ENCODE data around the gene PIWIL1. TPM values are rescaled to one million over a fixed set of nuclear protein-coding genes. Genes with fewer than 3 reads are reported as not detected.

The PIWIL1 gene
- total RNA-seq, 1 experiment from 2014 or later, result not detected

GRCh38 chr12:130322263-130322662 is 15.4 kb upstream of the PIWIL1 start:
- Histone ChIP-seq H3K27me3 (ENCODE audit: control insufficient read depth, insufficient read depth, low read length) (no peaks in the 10 kb centered on the region; the same call in 1 of the 2 replicates), H3K4me3 (ENCODE audit: insufficient read depth, low read depth, low read length) (no peak overlapping the region), H3K36me3 (replicated peaks; ENCODE audit: control insufficient read depth, insufficient read depth, low read length) (no peaks in the 10 kb centered on the region)
- no peak for DNase-seq

GRCh38 chr12:130330685-130331084 is 7.0 kb upstream of the PIWIL1 start:
- peaks cover 2% of the 10 kb centered on the region; the same call in 1 of the 2 replicates for H3K27me3 ChIP-seq (ENCODE audit: control insufficient read depth, insufficient read depth, low read length)
- H3K4me3 ChIP-seq (ENCODE audit: insufficient read depth, low read depth, low read length), result no peak overlapping the region
- no peaks in the 10 kb centered on the region for H3K36me3 ChIP-seq (replicated peaks; ENCODE audit: control insufficient read depth, insufficient read depth, low read length)
- no peak for DNase-seq

- DNase-seq, result peak; percentile 56
- Histone ChIP-seq H3K36me3 (replicated peaks; ENCODE audit: control insufficient read depth, insufficient read depth, low read length) (no peaks in the 10 kb centered on the region), H3K4me3 (ENCODE audit: insufficient read depth, low read depth, low read length) (no peak overlapping the region), H3K27me3 (ENCODE audit: control insufficient read depth, insufficient read depth, low read length) (peaks cover 2% of the 10 kb centered on the region; the same call in 1 of the 2 replicates)
These were observed 6.5 kb upstream of the PIWIL1 start for GRCh38 chr12:130331146-130331545.

GRCh38 chr12:130333341-130333740 is 4.3 kb upstream of the PIWIL1 start:
- Histone ChIP-seq H3K4me3 (ENCODE audit: insufficient read depth, low read depth, low read length) (no peak overlapping the region), H3K36me3 (replicated peaks; ENCODE audit: control insufficient read depth, insufficient read depth, low read length) (no peaks in the 10 kb centered on the region), H3K27me3 (ENCODE audit: control insufficient read depth, insufficient read depth, low read length) (peaks cover 2% of the 10 kb centered on the region; the same call in 1 of the 2 replicates)
- no peak for DNase-seq

GRCh38 chr12:130334399-130334798 is 3.3 kb upstream of the PIWIL1 start:
- Histone ChIP-seq H3K36me3 (replicated peaks; ENCODE audit: control insufficient read depth, insufficient read depth, low read length) (no peaks in the 10 kb centered on the region), H3K4me3 (ENCODE audit: insufficient read depth, low read depth, low read length) (no peak overlapping the region), H3K27me3 (ENCODE audit: control insufficient read depth, insufficient read depth, low read length) (peaks cover 2% of the 10 kb centered on the region; the same call in 1 of the 2 replicates)
- DNase-seq, result no peak

DNA sequence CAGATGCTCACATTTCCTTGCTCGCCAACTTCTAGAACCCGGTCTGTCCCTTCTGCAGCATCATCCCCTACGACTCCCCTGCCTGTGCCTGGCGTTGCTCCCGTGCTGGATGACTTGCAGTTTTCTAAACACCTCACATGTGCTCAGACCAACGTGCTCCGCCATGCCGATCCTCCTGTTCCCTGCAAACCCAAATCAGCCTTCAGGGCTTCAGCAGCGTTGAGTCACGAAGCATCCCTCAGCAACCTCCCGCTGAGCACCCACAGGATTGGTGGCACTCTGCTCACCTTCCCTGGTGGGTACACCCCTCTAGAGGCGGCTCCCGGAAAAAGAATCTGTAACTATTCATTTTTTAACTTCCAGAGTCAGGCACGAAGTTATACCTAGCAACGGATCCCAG is 2.8 kb upstream of the PIWIL1 start:
- DNase-seq, result peak; percentile 71
- Histone ChIP-seq H3K27me3 (ENCODE audit: control insufficient read depth, insufficient read depth, low read length) (peaks cover 2% of the 10 kb centered on the region; the same call in 1 of the 2 replicates), H3K36me3 (replicated peaks; ENCODE audit: control insufficient read depth, insufficient read depth, low read length) (no peaks in the 10 kb centered on the region), H3K4me3 (ENCODE audit: insufficient read depth, low read depth, low read length) (no peak overlapping the region)

- Histone ChIP-seq H3K36me3 (replicated peaks; ENCODE audit: control insufficient read depth, insufficient read depth, low read length) (no peaks in the 10 kb centered on the region), H3K27me3 (ENCODE audit: control insufficient read depth, insufficient read depth, low read length) (peaks cover 2% of the 10 kb centered on the region; the same call in 1 of the 2 replicates), H3K4me3 (ENCODE audit: insufficient read depth, low read depth, low read length) (no peak overlapping the region)
- DNase-seq, result peak; percentile 73
These were observed 1.9 kb upstream of the PIWIL1 start for GRCh38 chr12:130335517-130336392.

- Histone ChIP-seq H3K27me3 (ENCODE audit: control insufficient read depth, insufficient read depth, low read length) (peaks cover 2% of the 10 kb centered on the region; the same call in 1 of the 2 replicates), H3K36me3 (replicated peaks; ENCODE audit: control insufficient read depth, insufficient read depth, low read length) (no peaks in the 10 kb centered on the region), H3K4me3 (ENCODE audit: insufficient read depth, low read depth, low read length) (no peak overlapping the region)
- no peak for DNase-seq
These were observed 782 bp upstream of the PIWIL1 start for GRCh38 chr12:130336723-130337487.

- no peak overlapping the region for H3K4me3 ChIP-seq (ENCODE audit: insufficient read depth, low read depth, low read length)
- H3K36me3 ChIP-seq (replicated peaks; ENCODE audit: control insufficient read depth, insufficient read depth, low read length), result no peaks in the 10 kb centered on the region
- peak; percentile 57 for DNase-seq
- H3K27me3 ChIP-seq (ENCODE audit: control insufficient read depth, insufficient read depth, low read length), result peaks cover 2% of the 10 kb centered on the region; the same call in 1 of the 2 replicates
These were observed 1.3 kb downstream of the PIWIL1 start for GRCh38 chr12:130338794-130339601.

- Histone ChIP-seq H3K27me3 (ENCODE audit: control insufficient read depth, insufficient read depth, low read length) (no peaks in the 10 kb centered on the region), H3K36me3 (replicated peaks; ENCODE audit: control insufficient read depth, insufficient read depth, low read length) (no peaks in the 10 kb centered on the region), H3K4me3 (ENCODE audit: insufficient read depth, low read depth, low read length) (no peak overlapping the region)
- DNase-seq, result peak; percentile 29
These were observed 2.3 kb downstream of the PIWIL1 start for GRCh38 chr12:130339951-130340350.

DNA sequence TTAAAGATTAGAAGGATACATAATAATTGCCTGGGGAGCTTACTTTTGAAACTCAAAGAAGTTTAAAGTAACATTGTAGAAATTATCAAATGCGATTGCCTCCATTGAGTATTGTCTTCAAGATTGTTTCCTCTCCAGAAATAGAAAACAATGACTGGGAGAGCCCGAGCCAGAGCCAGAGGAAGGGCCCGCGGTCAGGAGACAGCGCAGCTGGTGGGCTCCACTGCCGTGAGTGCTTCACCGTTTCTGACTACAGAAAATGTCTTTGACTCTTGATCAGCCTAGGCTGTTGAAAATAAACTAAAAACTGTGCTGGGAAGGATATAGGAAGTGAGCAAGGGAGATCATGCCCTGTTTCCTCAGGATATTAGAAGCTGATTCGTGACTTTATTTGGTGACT is 4.8 kb downstream of the PIWIL1 start:
- Histone ChIP-seq H3K4me3 (ENCODE audit: insufficient read depth, low read depth, low read length) (no peak overlapping the region), H3K36me3 (replicated peaks; ENCODE audit: control insufficient read depth, insufficient read depth, low read length) (no peaks in the 10 kb centered on the region), H3K27me3 (ENCODE audit: control insufficient read depth, insufficient read depth, low read length) (no peaks in the 10 kb centered on the region)
- DNase-seq, result peak; percentile 35

GRCh38 chr12:130342842-130343241 is 5.2 kb downstream of the PIWIL1 start:
- peak; percentile 63 for DNase-seq
- no peaks in the 10 kb centered on the region for H3K27me3 ChIP-seq (ENCODE audit: control insufficient read depth, insufficient read depth, low read length)

GRCh38 chr12:130344529-130344928 is 6.8 kb downstream of the PIWIL1 start:
- DNase-seq, result no peak
- H3K4me3 ChIP-seq (ENCODE audit: insufficient read depth, low read depth, low read length), result no peak overlapping the region
- no peaks in the 10 kb centered on the region for H3K27me3 ChIP-seq (ENCODE audit: control insufficient read depth, insufficient read depth, low read length)
- no peaks in the 10 kb centered on the region for H3K36me3 ChIP-seq (replicated peaks; ENCODE audit: control insufficient read depth, insufficient read depth, low read length)

More at GRCh38 chr12:130342842-130343241, 5.2 kb downstream of the PIWIL1 start:
- no peaks in the 10 kb centered on the region for H3K36me3 ChIP-seq (replicated peaks; ENCODE audit: control insufficient read depth, insufficient read depth, low read length)
- no peak overlapping the region for H3K4me3 ChIP-seq (ENCODE audit: insufficient read depth, low read depth, low read length)

DNA sequence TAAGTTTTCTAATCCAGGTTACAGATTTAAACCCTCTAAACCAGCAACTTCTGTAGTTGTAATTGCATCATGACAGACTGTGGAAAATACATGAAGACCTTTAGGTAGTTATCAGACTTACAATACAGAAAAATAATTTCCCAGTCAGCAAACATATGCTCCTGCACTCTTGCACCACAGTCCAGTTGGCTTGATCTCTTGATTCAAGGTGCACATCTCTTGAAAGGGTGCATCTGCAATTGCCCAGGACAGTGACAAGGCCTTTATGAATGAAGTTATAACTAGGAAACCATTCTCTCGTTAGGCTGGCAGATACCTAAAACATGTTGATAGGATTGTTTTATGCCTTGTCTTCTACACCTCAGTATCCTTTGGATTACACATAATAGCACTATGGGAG is 7.6 kb downstream of the PIWIL1 start:
- Histone ChIP-seq H3K36me3 (replicated peaks; ENCODE audit: control insufficient read depth, insufficient read depth, low read length) (no peaks in the 10 kb centered on the region), H3K27me3 (ENCODE audit: control insufficient read depth, insufficient read depth, low read length) (no peaks in the 10 kb centered on the region), H3K4me3 (ENCODE audit: insufficient read depth, low read depth, low read length) (no peak overlapping the region)
- no peak for DNase-seq

Data from H7 (cell line).